HG03108 (cell line): ENCODE measurements around the gene ITGA11.

Experiments used
- ATAC-seq: cut with Tn5 transposase; IDR thresholded peaks from one replicate; pipeline ENCODE4 v1.9.1; 2021; ENCODE audit warnings: moderate library complexity; ENCODE audit not compliant: unreplicated experiment

The ITGA11 gene

GRCh38 chr15:68431792-68432401 is at the start of gene ITGA11:
ITGA11 (minus strand) TSS chr15:68432163; CDS start chr15:68432066, 97 bp downstream.
- ATAC-seq, result peak; percentile 53

DNA sequence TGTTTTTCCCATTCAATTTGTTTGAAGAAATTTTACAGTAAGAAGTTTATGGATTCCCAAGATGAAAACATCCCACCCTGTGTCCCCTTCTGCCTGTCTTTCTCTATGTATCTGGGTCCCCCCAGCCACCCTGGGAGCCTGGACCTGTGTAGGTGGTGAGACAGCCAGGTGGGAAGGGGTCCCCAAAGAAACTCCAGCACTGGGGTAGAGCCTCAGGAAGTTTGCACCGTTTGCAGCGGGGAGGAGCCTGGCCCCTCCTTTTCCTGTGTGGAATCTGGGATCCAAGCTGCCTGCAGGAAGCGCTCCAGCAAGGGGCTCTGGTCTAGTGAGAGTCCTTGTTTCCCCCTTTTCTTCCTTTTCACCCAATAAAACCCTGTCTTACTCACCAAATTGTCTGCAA is 49.4 kb upstream of the ITGA11 start:
- no peak for ATAC-seq

GRCh38 chr15:68480296-68480695 is 48.3 kb upstream of the ITGA11 start:
- no peak for ATAC-seq

- ATAC-seq, result no peak
Observed at GRCh38 chr15:68479870-68480269, 47.9 kb upstream of the ITGA11 start.

- ATAC-seq, result no peak
Observed at GRCh38 chr15:68479406-68479805, 47.4 kb upstream of the ITGA11 start.

- ATAC-seq, result no peak
Observed at GRCh38 chr15:68478853-68479252, 46.9 kb upstream of the ITGA11 start.

DNA sequence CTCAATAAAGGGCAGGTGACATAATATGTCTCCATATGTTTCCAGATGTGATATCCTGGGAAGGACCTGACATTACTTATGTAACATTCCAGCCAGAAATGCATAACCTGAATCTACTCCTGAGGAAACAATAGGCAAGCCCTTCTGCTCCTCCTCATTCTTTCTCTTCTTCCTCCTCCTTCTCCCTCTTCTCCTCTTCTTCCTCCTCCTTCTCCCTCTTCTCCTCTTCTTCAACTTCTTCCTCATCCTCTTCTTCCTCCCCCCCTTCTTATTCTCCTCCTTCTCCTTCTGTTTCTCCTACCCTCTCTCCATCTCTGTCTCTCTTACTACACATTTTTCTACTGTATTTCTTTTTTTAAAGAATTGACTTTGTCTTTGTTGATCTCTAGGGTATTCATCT is 43.5 kb upstream of the ITGA11 start:
- no peak for ATAC-seq

- ATAC-seq, result no peak
Observed at GRCh38 chr15:68471541-68471940, 39.6 kb upstream of the ITGA11 start.

GRCh38 chr15:68470976-68471375 is 39.0 kb upstream of the ITGA11 start:
- ATAC-seq, result no peak

DNA sequence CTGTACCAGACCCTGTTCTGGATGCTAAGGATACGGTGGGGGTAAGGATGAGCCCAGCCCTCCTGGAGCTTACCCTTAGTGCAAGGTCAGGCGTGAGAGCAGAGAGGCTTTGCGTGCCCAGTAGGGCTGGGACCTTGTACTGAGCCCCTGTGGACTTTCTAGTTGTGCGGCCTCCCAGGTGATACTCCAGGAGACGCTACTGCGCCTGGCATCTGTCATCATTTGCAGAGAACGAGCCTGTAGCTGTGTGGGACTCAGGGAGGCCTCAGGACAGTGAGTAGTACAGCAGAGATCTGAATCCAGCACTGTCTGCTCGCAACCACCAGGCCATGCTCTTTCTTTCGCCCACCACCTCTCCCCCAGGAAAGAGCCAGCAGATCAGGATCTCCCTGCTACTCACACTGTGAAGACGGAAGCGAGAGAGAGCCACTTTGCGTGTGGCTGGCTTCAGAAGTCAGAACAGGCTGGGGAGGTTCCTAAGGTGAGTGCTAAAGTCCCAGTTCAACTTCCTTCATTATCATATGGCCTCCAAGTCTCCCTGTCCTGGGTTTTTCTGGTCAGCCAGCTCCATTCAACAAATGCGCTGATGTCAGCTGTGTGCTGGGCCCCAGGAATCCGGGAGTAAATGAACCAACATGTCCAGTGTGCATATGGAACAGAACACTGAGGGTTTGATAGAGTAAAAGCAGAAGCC is 38.2 kb upstream of the ITGA11 start:
- ATAC-seq, result no peak

DNA sequence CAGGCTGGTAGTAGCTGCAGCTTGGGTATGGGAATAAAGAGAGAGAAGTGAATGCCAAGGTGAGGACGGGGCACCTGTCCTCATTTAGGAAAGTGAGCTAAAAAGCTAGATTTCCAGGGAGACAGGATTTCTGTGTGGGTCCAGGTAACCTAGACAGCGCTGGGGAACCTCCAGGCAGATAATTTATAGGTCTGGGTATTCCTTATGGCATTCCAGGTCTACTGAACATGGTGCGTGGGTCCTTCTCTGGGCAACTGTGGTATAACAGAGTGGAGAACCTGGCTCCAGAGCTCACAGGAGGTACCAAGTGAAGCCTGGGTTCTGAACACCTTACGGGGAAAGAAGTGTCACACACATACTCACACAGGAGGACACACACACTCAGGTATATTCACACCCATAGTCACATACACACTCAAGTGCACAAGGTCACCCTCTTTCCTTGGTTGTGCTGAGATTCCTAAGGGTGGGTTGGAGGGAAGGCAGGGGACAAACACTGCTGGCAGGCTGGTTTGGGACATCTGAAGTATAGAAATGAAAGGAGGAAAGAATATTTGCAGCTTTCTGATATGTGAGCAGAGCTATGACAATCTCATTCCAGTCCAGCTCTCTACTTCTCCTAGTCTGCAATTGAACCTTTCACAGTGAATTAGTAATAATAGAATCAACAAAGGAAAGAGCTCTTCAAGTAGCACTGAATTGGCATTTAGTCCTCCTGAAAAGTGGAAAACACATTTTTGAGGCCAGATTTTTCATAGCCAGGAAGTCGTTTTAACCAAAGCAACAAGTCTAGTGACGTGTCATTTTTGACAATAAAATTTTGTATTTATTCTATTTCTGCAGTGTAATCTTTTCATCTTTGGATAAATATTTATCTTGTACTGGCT is 37.4 kb upstream of the ITGA11 start:
- no peak for ATAC-seq

- no peak for ATAC-seq
Observed at GRCh38 chr15:68466876-68467275, 34.9 kb upstream of the ITGA11 start.

- ATAC-seq, result no peak
Observed at GRCh38 chr15:68465861-68466560, 34.0 kb upstream of the ITGA11 start.

DNA sequence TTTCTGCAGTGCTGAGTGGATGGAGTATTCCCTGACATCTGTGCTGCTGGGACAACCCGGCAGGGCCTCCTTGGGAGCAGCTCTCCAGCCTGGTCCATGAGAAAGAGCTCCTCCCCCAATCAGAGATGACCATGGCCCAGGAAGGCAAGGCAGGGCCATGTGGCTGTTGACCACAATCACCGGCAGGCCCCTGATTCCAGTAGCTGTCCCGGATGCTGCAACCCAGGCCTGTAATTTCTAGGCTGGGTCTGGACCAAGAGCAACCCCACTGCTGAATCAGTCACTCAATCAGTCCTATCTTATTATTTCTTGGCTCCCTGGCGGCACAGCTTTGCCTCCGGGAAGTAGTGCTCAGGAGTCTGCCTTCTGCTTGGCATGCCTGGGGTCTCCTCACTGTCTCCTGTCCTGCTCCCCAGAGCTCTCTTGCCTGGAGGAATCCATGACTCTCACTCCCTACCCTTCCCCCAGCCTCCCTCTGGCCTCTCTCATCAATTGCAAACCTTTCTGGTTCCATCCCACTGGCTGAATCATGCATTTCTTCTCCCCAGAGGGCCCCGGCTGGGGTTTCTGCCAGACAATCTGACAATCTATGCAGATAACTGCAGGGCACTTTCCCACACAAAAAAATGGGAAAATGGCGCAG is 32.6 kb upstream of the ITGA11 start:
- ATAC-seq, result no peak

DNA sequence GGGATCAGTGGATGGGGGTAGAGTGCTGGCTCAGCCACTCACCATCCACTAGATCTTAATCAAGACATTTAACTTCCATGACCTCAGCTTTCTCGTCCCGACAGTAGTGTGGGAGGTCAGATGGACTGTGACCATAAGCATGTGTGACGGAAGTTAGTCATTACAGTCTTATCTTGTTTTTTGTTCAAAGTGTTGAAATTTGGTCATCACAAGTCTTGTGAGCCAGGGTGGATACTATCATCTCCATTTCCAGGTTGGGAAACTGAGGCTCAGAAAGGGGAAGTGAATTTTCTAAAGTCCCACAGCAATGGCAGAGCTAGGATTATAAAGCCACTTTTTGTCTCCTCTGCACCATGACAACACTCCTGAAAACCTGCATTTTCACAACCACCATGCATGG is 32.0 kb upstream of the ITGA11 start:
- ATAC-seq, result no peak

DNA sequence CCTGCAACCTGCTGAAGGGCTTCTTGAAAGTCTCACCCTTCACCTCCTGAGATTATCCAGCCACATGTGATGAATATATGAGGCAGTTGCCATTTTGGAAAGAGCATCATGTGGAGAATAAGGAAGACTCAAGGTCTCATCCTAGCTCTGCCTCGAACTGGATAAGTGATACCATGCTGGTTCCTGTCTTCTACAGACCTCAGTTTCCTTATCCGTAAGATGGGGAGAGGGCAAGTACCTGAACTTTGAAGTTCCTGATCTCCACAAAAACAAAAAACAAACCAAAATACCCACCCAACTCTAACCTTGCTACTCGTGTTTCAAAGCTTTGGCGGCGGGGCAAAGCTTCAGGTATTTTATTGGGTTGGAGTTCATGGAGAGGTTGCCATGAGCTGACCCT is 31.5 kb upstream of the ITGA11 start:
- ATAC-seq, result no peak

DNA sequence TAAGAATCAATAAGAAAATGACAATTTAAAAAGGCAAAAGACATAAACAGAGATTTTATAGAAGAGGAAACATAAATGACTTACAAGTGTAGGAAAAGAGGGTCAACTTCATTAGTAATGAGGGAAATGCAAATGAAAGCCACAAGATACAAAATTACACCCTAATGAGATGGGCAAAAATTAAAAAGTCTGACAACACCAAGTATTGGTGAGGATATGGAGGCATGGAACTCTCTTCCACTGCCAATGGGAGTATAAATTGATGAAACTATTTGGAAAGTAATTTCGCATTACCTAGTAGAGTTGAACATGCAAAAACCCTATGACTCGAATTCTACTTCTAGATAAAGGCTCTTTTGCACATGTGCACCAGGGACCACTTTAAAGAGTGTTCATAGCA is 28.2 kb upstream of the ITGA11 start:
- no peak for ATAC-seq

GRCh38 chr15:68450192-68450591 is 18.2 kb upstream of the ITGA11 start:
- ATAC-seq, result no peak

- no peak for ATAC-seq
Observed at GRCh38 chr15:68449389-68449788, 17.4 kb upstream of the ITGA11 start.

- no peak for ATAC-seq
Observed at GRCh38 chr15:68447976-68448755, 16.2 kb upstream of the ITGA11 start.
